GM19455 (cell line): Measurements from ENCODE around the gene GBA2.

Experiments used
- ATAC-seq: cut with Tn5 transposase; IDR thresholded peaks from one replicate; pipeline ENCODE4 v1.9.1; 2021; ENCODE audit not compliant: unreplicated experiment

GBA2 gene

DNA sequence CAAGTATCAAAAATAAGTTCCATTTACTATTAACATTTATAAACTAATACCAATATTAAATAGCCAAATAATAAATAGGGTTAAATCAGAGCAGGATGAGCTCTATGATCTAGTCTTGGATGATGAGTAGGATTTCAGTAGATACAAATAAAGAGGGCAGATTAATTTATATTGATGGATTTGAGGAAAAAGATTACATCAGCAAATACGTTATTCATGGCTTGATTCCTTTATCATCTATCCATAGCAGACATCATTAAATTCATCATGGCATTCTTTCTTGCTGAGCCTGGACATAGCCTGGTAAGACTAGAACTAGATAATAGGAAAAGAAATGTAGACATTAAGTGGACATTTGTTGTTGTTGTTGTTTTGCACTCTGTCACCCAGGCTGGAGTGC, 18.4 kb upstream of the GBA2 start:
- ATAC-seq: no peak

GRCh38 chr9:35766997-35767396, 18.0 kb upstream of the GBA2 start:
- no peak for ATAC-seq

DNA sequence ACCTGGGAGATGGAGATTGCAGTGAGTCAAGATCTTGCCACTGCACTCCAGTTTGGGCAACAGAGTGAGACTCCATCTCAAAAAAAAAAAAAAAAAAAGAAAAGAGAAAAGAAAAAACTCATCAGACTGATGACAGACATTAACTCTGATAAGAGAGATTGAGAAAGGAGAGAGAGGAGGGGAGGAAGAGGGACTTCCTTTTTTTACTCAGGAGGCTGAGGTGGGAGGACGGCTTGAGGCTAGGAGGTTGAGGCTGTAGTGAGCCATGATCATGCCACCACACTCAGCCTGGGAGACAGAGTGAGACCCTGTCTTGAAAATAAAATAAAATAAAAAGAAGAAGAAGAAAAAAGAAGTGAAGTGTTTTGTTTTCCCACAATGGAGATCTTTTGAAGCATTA, 14.8 kb upstream of the GBA2 start:
- no peak for ATAC-seq

DNA sequence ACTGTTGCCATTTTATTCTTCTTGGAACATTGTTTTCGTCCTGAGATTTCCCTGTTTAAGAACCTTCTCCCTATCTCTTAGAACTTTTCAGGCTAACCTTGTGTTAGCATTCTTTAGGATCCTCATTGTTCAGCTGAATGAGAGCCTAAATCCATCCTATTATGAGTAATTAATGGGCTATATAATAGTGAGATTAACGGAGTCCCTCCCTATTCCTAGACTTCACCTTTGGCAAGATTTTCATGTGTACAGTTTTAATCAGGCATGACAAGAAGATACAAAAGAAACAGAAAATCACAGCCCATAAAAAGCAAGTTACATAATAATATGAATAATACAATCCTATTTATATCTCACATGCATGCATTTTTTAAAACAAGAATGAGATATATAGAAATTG, 14.2 kb upstream of the GBA2 start:
- no peak for ATAC-seq

- ATAC-seq: no peak
Measured at GRCh38 chr9:35760651-35761050, 11.6 kb upstream of the GBA2 start.

DNA sequence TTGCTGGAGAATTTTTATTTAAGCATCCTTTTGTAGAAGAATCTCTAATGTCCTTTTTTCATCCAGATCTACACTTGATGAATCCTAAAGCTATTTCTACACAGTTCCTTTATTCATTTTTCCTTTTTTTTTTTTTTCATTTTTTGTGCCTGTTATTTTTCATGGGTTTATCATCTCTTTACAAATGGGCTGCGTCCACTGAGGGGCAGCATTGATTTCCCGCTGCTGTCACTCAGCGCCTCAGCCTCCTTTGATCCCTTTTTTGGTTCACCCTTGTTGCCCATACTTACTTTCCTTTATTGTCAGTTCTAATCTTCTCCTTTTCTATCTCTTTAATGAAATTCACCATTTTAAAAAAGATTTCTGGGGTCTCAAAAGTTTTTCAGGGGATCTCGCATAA, 10.8 kb upstream of the GBA2 start:
- no peak for ATAC-seq

GRCh38 chr9:35758475-35759050, 9.5 kb upstream of the GBA2 start:
- no peak for ATAC-seq

- no peak for ATAC-seq
Measured at GRCh38 chr9:35757892-35758275, 8.9 kb upstream of the GBA2 start.

DNA sequence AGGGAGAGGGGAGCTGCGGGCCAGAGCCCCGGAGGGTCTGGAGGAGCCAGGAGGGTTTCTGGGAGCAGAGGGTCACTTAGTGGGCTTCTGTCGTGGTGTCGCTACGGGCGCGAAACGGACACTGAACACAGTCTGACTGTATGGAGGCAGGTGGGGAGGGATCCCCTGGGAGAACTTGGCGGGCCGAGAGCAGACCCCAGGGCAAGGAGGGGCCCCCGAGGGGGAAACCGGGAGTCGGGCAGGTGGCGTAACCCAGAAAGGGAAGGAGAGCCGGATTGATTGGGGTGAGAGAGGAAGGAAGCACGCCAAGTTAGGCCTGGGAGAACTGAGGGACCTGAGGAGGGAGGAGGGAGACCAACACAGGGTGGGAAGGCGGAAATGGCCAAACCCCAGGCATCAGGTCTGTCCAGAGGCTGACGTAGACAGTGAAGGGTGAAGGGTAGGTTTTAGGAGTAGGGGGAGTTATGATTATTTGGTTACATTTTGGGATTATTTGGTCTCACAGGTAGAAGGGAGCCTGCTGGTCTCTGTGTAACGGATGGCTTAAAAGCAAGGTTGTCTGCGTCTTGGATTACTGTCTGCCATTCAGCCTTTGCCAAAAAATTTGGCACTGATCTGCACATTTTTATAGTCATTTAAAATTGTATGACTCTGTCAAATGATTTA, 8.3 kb upstream of the GBA2 start:
- ATAC-seq: no peak

GRCh38 chr9:35756275-35757225, 7.5 kb upstream of the GBA2 start:
- no peak for ATAC-seq

GRCh38 chr9:35755071-35755470, 6.0 kb upstream of the GBA2 start:
- no peak for ATAC-seq

DNA sequence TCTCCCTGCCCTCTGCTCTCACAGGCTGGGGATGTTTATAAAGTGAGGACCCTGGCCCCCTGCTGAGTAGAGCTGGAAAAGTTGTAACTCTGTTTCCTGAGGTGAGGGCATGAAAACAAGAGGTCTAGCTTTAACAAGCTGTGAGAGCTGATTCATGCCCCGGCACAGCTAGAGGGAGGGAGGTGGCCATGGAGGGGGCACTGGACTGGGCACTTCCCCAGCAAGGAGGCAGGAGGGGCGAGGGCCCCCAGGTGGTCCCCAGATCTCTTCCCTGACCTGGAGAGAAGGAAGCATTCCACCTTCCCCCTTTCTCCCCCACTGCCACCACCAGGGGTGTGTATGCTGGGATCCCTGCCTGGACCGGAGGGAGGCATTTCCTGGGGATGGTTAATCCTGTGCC, 5.2 kb upstream of the GBA2 start, which contains the start of gene MSMP:
Gene MSMP (minus strand): TSS at position 13 of the 400 bp plus-strand sequence. CDS start 147 bp downstream, outside the sequence.
- ATAC-seq: no peak

DNA sequence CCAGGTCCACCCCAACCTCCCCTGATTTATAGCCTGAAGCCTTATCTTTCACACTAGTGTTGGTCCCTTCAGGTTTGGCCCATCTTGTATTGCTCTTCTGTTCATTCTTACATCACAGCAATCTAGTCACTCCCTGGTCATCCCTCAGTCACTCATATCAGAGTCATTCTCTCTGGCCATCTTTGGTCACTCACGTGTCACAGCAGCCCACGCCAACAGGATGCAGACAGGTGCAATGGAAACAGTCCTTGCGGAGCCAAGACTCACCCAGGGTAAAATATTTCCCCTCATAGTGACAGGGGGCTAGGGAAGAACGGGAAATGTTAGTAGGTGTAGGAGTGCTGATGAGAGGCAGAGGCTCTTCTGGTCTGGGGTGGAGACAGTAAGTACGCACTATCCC, 4.4 kb upstream of the GBA2 start:
- no peak for ATAC-seq

- ATAC-seq: no peak
Measured at GRCh38 chr9:35750256-35750531, 1.2 kb upstream of the GBA2 start.

- ATAC-seq: peak; percentile 36
Measured at GRCh38 chr9:35749515-35750255, 657 bp upstream of the GBA2 start.

DNA sequence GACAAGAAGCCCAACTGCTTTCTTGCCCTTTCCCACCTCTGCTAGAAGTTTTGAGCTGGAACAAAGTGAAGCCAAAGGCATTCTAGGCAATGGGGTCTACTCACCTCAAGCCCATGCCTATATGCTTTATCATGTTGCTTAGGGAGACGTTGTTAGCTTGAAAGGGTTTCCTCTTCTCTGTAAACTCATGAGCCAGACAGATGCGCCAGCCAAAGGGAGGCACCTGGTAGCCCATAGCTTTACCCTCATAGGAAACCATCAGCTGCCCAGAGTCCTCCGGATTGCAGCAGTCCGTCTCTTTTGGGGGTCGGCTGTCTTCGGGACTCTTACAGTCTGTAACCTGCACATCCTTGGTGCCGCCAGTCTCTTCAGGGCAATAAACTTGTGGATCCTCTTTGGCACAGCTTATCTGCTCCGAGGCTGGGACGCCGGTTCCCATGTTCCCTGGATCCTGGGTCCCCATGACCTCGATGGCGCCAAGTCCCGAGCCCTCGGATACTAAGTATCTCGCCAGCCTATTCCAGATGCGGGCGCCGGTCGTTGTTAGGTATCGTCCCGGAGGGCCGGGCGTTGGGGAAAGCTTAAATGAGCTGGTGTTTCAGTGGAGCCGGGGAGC, 678 bp downstream of the GBA2 start:
- no peak for ATAC-seq

DNA sequence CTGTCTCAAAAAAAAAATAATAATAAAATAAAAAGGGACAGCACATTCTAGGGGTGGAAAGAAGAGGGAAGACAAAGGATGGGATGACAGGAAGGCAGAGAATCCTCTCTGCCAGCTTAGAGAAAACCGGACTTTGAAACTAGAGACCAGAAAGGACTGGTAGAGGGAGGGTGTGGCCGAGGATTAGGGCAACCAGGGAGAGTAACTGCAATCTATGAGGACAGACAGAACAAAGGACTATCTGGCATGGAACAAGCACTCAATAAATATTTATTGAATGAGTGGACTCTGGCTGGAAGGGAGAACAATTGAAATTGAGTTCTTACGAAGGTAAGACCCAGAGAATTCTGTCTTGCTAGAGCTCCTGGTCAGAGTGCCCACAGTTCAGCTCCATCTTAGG, 2.4 kb downstream of the GBA2 start:
- no peak for ATAC-seq

DNA sequence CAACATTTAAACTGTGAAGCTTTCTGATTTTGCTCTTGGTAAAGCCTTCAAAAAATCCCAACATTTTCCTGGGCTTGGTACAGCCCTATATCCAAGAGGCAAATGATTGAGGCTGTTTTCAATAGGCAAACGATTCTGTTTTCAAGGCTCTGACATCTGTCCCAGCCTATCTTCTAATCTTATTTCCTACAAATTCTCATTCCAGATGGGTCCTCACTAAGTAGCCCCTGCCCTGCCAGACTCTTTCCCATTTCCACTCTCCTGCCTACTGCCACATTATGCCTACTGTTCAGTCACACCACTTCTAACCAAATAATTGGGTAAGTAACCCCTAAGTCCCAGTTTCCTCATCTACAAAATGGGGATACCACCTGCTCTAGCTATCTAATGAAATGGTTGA, 3.5 kb downstream of the GBA2 start:
- ATAC-seq: no peak

DNA sequence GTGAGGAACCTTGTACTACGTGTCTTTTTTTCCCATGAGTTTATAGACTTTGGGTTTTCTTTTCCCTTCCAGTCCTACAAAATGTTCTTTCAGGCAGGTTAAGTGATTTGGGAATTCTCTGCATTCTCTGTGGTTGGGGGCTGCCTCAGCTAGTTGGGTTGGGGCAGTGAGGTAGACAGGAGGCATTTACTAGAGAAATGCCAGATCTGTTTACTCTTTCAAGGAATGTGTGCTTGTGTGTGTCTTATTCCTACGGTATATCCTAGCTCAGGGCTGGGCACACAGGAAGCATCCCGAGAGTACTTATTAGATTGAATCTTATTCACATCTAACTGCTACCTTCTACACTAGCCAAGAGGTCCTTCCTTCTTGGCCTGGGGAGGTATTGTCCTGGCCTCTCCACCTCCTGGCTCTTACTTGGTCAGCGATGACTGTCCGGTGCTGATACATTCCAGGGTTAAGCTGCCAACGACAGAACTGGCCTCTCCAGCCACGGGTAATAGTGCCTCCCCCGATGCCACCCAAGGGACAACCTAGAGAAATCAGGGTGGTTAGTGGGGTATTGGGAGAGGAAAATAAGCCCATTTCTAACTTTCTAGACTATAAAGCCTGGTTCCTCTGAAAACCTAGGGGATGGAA, 5.0 kb downstream of the GBA2 start:
- ATAC-seq: no peak

DNA sequence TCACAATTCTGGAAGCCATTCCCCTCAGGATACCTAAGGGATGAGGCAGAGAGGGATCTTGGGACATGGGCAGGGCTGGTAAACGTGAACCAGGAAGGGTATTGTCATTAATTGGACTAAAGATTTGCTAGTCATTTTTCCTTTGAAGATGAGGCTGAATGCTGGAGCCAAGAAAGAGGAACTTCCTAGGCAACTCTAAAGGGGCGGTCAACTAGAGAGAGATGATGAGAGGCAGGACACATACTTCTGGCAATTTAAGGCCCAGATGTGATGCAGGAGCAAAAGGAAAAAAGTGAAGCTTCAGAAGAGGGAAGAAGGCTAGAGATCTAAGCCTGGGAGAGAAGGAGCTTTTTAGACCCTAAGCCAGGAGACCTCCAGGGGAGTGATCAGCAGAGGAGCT, 5.6 kb downstream of the GBA2 start:
- ATAC-seq: no peak

DNA sequence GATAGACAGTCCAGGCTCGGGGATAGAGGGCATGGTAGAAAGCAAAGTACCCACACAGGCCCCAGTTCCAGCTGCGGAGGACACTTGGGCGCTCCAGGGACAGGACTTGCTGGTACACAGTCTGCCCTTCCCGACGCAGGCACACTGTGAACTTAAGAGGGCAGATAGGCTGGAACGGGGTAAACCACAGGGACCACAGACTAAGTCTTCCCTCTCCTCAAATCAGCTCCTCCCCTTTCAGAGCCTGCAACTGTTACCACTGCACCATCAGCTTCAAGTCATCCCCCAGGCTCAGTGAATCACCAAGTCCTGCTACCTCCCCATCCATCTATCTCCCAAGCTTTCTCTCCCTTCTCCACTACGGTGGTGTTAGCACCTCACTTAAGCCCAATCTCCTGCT, 7.3 kb downstream of the GBA2 start:
- no peak for ATAC-seq
